ENCODE results near the gene LHX4. TPM values are rescaled to one million over a fixed set of nuclear protein-coding genes. Genes with fewer than 3 reads are reported as not detected.

The LHX4 gene
- total RNA-seq, 4 donors from 2014 or later, result not detected

GRCh38 chr1:180272395-180272794 is 42.3 kb downstream of the LHX4 start:
- Histone ChIP-seq H3K27me3 (no peaks in the 10 kb centered on the region), H3K4me1 (no peaks in the 10 kb centered on the region), H3K27ac (no peak overlapping the region), H3K4me3 (no peak overlapping the region), H3K36me3 (peaks cover 0 to 32% of the 10 kb centered on the region in 2 donors), H3K9me3 (no peaks in the 10 kb centered on the region)
- 93 to 96% methylated on average over 3 to 4 of the region's 4 CpGs for WGBS, 2 donors (ENCODE audit: low coverage in 1 of 2)
- ATAC-seq, result no peak
- TF ChIP-seq POLR2AphosphoS5 (IDR thresholded peaks at IDR 0.05) (no peak), EP300 (IDR thresholded peaks at IDR 0.05) (no peak), POLR2A (IDR thresholded peaks at IDR 0.05) (no peak)

- Histone ChIP-seq H3K27me3 (no peaks in the 10 kb centered on the region), H3K4me1 (peaks cover 0 to 2% (median 0%) of the 10 kb centered on the region in 3 donors), H3K9me3 (no peaks in the 10 kb centered on the region), H3K4me3 (no peak overlapping the region), H3K27ac (no peak overlapping the region), H3K36me3 (peaks cover 0 to 36% of the 10 kb centered on the region in 2 donors)
- ATAC-seq, result no peak
- TF ChIP-seq EP300 (IDR thresholded peaks at IDR 0.05) (no peak), POLR2AphosphoS5 (IDR thresholded peaks at IDR 0.05) (no peak), CTCF (IDR thresholded peaks at IDR 0.05) (no peak), POLR2A (IDR thresholded peaks at IDR 0.05) (no peak)
- 83 to 91% methylated on average over 1 to 2 of the region's 2 CpGs for WGBS, 2 donors (ENCODE audit: low coverage in 1 of 2)
Measured at GRCh38 chr1:180273066-180273465, 43.0 kb downstream of the LHX4 start.

- TF ChIP-seq POLR2AphosphoS5 (IDR thresholded peaks at IDR 0.05), result no peak
- no peak for TF ChIP-seq EP300 (IDR thresholded peaks at IDR 0.05)
- TF ChIP-seq CTCF (IDR thresholded peaks at IDR 0.05), result no peak
- no peak for TF ChIP-seq POLR2A (IDR thresholded peaks at IDR 0.05)
Measured at GRCh38 chr1:180274221-180274620, 44.2 kb downstream of the LHX4 start.

GRCh38 chr1:180275726-180276125 is 45.7 kb downstream of the LHX4 start:
- no peak overlapping the region for H3K4me3 ChIP-seq
- peaks cover 0 to 56% of the 10 kb centered on the region in 2 donors for H3K36me3 ChIP-seq
- no peak overlapping the region for H3K27ac ChIP-seq
- ATAC-seq, result no peak
- H3K4me1 ChIP-seq, result peaks cover 0 to 7% (median 0%) of the 10 kb centered on the region in 3 donors
- no peaks in the 10 kb centered on the region for H3K9me3 ChIP-seq
- no CpG with 5 or more reads among the region's 5 CpGs for whole genome bisulfite sequencing, 2 donors (ENCODE audit: low coverage in 1 of 2)
- TF ChIP-seq POLR2AphosphoS5 (IDR thresholded peaks at IDR 0.05), result no peak
- TF ChIP-seq CTCF (IDR thresholded peaks at IDR 0.05), result no peak
- TF ChIP-seq EP300 (IDR thresholded peaks at IDR 0.05), result no peak
- no peak for TF ChIP-seq POLR2A (IDR thresholded peaks at IDR 0.05)
- H3K27me3 ChIP-seq, result no peaks in the 10 kb centered on the region

More at GRCh38 chr1:180274221-180274620, 44.2 kb downstream of the LHX4 start:
- 100% methylated on average over 1 to 2 of the region's 11 CpGs for WGBS, 2 donors (ENCODE audit: low coverage in 1 of 2)
- Histone ChIP-seq H3K4me1 (peaks cover 0 to 7% (median 0%) of the 10 kb centered on the region in 3 donors), H3K36me3 (peaks cover 0 to 41% of the 10 kb centered on the region in 2 donors), H3K27me3 (no peaks in the 10 kb centered on the region), H3K9me3 (no peaks in the 10 kb centered on the region), H3K4me3 (no peak overlapping the region), H3K27ac (no peak overlapping the region)
- no peak for ATAC-seq

GRCh38 chr1:180277476-180278193 is 47.6 kb downstream of the LHX4 start:
- TF ChIP-seq CTCF (IDR thresholded peaks at IDR 0.05), result no peak
- no peak for TF ChIP-seq POLR2AphosphoS5 (IDR thresholded peaks at IDR 0.05)
- no peak for TF ChIP-seq POLR2A (IDR thresholded peaks at IDR 0.05)
- no peak for TF ChIP-seq EP300 (IDR thresholded peaks at IDR 0.05)
- no peaks in the 10 kb centered on the region for H3K9me3 ChIP-seq
- H3K4me1 ChIP-seq, result peaks cover 0 to 7% (median 0%) of the 10 kb centered on the region in 3 donors
- peaks cover 0 to 63% of the 10 kb centered on the region in 2 donors for H3K36me3 ChIP-seq
- no peak for ATAC-seq
- no peak overlapping the region for H3K4me3 ChIP-seq
- no peak overlapping the region for H3K27ac ChIP-seq
- 72 to 92% methylated on average over 3 to 5 of the region's 5 CpGs for WGBS, 2 donors (ENCODE audit: low coverage in 1 of 2)
- no peaks in the 10 kb centered on the region for H3K27me3 ChIP-seq

Measured in gastroesophageal sphincter (tissue), 4 donors.